Tibial nerve (tissue), 4 donors: ENCODE data around the gene RPTOR.

Source experiments
- CTCF ChIP-seq, 5 experiments: fragments of 200-600 bp in 3 of 5; fragments of 450-650 bp in 2 of 5; sonication (generic) in 3 of 5; IDR thresholded peaks; one replicate each; pipeline ENCODE4 v1.5.1; 2016 to 2019; ENCODE audit warnings: antibody characterized with exemption in 5 of 5, mild to moderate bottlenecking in 3 of 5, moderate library complexity in 2 of 5
- EP300 ChIP-seq, 2 donors: sonication (generic); formaldehyde crosslinking; IDR thresholded peaks; one replicate each; pipeline ENCODE4 v1.6.1; 2017; ENCODE audit warnings: antibody characterized with exemption in 2 of 2, mild to moderate bottlenecking in 1 of 2
- POLR2A ChIP-seq, 2 donors: fragments of 450-650 bp; IDR thresholded peaks; one replicate each; pipeline ENCODE4 v1.6.1; 2017; ENCODE audit warnings: antibody characterized with exemption in 2 of 2, mild to moderate bottlenecking in 2 of 2, moderate library complexity in 2 of 2

GRCh38 chr17:80630560-80631120 lies 86.0 kb downstream of the RPTOR start:
- no peak for TF ChIP-seq POLR2A (IDR thresholded peaks at IDR 0.05)
- TF ChIP-seq EP300 (IDR thresholded peaks at IDR 0.05): no peak
- TF ChIP-seq CTCF (IDR thresholded peaks at IDR 0.05): no peak
